VCaP (cell line): ENCODE data around the gene SLC45A1.

Experiments used
- H3K27ac ChIP-seq: fragments of 450-650 bp; 2 replicates; pipeline ENCODE4 v1.5.1; 2017
- TF ChIP-seq, protein P1 (sequence below): fragments of 450-650 bp; conservative IDR thresholded peaks from 2 replicates; pipeline ENCODE4 v1.5.1; 2017; ENCODE audit warnings: mild to moderate bottlenecking, moderate library complexity

The SLC45A1 gene

GRCh38 chr1:8338526-8339202 is 20.8 kb downstream of the SLC45A1 start:
- TF ChIP-seq, protein P1, sequence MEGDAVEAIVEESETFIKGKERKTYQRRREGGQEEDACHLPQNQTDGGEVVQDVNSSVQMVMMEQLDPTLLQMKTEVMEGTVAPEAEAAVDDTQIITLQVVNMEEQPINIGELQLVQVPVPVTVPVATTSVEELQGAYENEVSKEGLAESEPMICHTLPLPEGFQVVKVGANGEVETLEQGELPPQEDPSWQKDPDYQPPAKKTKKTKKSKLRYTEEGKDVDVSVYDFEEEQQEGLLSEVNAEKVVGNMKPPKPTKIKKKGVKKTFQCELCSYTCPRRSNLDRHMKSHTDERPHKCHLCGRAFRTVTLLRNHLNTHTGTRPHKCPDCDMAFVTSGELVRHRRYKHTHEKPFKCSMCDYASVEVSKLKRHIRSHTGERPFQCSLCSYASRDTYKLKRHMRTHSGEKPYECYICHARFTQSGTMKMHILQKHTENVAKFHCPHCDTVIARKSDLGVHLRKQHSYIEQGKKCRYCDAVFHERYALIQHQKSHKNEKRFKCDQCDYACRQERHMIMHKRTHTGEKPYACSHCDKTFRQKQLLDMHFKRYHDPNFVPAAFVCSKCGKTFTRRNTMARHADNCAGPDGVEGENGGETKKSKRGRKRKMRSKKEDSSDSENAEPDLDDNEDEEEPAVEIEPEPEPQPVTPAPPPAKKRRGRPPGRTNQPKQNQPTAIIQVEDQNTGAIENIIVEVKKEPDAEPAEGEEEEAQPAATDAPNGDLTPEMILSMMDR: no peak
- no peak overlapping the region for H3K27ac ChIP-seq

DNA sequence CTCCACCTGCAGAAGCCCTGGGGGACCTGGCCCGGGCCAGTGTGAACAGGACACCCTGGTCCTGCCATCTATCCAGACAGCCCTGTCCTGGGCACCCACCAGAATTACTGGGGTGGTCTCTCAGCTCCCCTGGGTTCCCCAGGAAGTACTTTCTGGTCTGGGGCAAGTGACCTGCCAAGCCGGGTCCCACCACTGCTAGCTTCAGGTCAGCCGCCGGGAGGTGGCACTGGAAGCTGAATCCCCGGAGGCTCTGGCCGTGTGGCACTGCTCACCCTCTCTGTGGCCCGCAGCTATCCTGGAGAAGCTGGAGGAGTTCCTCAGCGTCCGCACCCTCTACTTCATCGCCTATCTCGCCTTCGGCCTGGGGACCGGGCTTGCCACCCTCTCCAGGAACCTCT is 21.3 kb downstream of the SLC45A1 start:
- TF ChIP-seq, protein P1: no peak
- H3K27ac ChIP-seq: no peak overlapping the region

DNA sequence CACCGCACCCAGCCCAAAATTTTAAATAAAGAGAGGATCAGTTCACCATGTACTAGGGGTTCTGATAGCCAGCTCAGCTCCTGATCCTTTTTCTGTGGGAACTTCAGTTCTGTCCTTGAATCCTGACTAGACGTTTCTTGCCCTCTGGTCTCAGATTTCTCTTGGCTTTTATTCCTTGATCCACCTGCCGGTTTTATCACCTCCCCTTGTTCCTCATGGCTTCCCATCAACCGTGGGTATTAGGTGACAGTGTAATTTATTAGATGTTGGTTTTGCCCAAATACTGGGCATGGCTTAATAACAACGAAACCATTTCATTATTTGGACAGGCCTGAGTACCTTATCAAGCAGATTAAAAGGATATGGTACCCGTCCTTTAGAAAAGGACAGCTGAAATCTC is 22.5 kb downstream of the SLC45A1 start:
- no peak overlapping the region for H3K27ac ChIP-seq
- TF ChIP-seq, protein P1: no peak

GRCh38 chr1:8342325-8342724 is 24.4 kb downstream of the SLC45A1 start:
- TF ChIP-seq, protein P1: no peak
- no peak overlapping the region for H3K27ac ChIP-seq

DNA sequence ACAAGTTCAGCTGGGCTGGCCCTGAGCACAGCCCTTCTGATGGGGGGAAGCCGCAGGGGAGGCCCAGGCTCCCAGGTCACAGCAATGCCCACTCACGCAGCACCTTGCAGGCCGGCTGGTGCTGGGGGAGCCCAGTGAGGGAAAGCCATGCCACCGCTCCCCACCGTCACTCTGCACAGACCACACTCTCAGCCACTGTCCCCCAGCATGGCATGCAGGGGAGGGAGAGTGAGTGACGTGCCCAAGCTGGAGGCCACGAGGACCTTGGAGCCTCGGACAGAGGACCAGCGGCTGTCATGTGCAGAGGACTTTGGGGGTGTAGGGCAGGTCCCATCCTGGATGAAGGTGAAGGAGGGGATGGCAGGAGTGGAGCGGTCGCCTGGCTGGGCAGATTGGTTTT is 25.1 kb downstream of the SLC45A1 start:
- TF ChIP-seq, protein P1: no peak
- H3K27ac ChIP-seq: peak overlapping the region; percentile 54

DNA sequence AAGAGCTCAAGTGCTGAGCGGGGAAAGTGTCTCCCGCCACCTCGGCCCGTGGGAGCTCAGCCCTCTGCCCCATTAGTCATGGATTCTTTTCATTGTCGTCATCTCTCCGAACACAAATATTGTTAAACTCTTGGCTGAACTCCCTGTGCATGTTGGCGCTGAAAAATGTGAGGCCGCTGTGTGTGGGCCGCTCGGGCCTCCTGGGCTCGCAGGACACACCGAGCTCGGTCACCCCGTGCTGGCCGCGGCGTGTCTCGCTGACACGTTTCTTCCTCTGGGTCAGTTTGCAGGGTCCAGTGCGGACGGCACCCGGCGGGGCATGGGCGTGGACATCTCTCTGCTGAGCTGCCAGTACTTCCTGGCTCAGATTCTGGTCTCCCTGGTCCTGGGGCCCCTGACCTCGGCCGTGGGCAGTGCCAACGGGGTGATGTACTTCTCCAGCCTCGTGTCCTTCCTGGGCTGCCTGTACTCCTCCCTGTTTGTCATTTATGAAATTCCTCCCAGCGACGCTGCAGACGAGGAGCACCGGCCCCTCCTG is 25.6 kb downstream of the SLC45A1 start:
- TF ChIP-seq, protein P1: no peak
- peak overlapping the region; percentile 54 for H3K27ac ChIP-seq

- TF ChIP-seq, protein P1: no peak
- no peak overlapping the region for H3K27ac ChIP-seq
Observed at GRCh38 chr1:8344893-8345507, 27.1 kb downstream of the SLC45A1 start.
